HFF-Myc (cell line): Measurements from ENCODE around the gene PCOLCE2.

Source experiments
- DNase-seq: peaks from one replicate; pipeline ENCODE4 v3.0.0-alpha.2; 2011; ENCODE audit warnings: low read depth; ENCODE audit errors: extremely low read depth
- H3K4me3 ChIP-seq: replicated peaks from 2 replicates; pipeline ENCODE4 v1.5.1; 2011; ENCODE audit warnings: low read depth, mild to moderate bottlenecking, control low read depth, low read length
- TF ChIP-seq, protein P1 (sequence below): IDR thresholded peaks from 2 replicates; pipeline ENCODE4 v1.5.1; 2012; ENCODE audit warnings: mild to moderate bottlenecking, low read depth, low read length, control low read depth; ENCODE audit errors: missing control alignments

The PCOLCE2 gene

DNA sequence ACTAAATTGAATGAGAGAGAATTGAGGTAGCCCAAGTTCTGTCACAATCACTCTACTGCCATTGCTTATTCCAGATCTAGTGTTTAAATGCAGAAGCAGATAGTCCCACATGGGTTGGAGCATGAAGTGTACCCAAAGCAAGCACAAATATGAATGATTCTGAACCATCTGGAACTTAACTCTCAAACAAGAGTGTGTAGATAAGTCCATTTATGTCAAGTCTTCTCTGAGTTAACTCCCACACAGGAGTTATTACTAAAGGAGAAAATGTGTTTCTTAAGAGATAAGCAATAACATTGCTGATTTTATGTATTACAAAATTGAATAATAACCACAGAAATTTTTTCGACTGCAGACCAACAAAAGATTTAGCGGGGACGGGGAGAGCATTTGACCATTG is 41.0 kb upstream of the PCOLCE2 start:
- H3K4me3 ChIP-seq = no peak overlapping the region
- TF ChIP-seq, protein P1, sequence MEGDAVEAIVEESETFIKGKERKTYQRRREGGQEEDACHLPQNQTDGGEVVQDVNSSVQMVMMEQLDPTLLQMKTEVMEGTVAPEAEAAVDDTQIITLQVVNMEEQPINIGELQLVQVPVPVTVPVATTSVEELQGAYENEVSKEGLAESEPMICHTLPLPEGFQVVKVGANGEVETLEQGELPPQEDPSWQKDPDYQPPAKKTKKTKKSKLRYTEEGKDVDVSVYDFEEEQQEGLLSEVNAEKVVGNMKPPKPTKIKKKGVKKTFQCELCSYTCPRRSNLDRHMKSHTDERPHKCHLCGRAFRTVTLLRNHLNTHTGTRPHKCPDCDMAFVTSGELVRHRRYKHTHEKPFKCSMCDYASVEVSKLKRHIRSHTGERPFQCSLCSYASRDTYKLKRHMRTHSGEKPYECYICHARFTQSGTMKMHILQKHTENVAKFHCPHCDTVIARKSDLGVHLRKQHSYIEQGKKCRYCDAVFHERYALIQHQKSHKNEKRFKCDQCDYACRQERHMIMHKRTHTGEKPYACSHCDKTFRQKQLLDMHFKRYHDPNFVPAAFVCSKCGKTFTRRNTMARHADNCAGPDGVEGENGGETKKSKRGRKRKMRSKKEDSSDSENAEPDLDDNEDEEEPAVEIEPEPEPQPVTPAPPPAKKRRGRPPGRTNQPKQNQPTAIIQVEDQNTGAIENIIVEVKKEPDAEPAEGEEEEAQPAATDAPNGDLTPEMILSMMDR = no peak
- no peak for DNase-seq

DNA sequence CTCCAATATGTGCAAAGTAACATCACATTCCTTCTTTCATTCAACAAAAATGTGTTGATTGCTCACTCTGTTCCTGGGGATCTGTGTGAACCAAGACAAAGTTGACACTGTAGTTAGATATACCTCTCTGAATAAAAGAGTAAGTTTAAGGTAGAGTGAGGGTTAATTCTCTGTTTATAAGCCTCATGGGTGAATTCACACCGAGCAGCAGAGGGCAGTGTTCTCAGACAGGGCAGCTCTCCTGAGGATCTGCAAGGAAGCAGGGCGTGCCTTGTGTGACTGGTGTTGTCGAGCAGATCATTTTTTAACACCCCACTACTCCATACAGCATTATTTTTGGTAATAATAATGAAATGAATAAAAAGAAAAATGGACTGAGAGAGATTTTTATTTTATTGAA is 40.2 kb upstream of the PCOLCE2 start:
- peak; percentile 11 for DNase-seq
- no peak overlapping the region for H3K4me3 ChIP-seq
- TF ChIP-seq, protein P1 = peak; percentile 57

DNA sequence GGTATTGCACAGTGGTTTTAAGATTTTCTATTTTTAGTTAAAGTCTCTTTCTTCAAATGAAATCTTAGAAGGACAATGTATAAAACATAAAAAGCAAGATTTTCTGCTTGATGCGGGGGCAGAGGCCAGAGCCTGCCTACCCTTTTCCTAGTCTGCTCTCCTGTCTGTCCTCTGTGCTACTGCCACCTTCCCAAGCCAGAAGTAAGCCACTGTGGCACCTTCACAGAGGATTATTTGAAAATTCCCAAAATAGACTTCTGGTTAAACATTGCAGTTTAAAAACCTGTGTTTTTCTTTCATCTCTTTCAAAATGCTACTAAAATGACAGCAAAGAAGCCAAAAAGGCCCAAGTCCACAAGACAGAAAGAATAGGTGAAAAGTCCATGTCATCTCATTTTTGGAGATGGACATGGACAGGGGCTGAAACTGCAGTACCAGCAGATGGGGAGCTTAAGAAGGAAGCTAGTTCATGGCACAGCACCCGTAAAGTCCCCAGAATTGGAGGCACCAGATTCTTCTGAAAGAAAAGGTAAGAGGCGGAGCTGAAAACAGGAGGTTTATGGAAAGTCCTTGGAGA is 37.6 kb upstream of the PCOLCE2 start:
- TF ChIP-seq, protein P1 = no peak
- no peak for DNase-seq
- H3K4me3 ChIP-seq = no peak overlapping the region

DNA sequence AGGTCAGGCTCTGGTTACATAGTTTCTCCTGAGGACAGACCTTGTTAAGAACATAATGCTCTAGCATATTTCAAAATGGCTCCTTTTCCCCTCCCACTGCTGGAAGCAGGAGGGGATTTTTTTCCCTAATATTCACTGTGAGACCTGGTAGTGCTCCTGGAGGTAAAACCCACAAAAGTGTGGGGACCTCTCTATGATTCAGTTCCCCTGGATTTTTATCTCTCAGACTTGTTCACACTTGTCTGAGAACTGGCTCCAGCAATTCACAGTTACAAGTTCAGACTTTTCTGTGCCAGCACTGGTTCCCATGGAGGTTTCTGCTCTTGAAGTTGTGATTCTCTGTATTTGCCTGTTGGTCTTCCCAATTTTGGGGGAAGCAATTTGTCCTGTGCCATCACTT is 36.3 kb upstream of the PCOLCE2 start:
- no peak overlapping the region for H3K4me3 ChIP-seq
- no peak for DNase-seq
- TF ChIP-seq, protein P1 = no peak

DNA sequence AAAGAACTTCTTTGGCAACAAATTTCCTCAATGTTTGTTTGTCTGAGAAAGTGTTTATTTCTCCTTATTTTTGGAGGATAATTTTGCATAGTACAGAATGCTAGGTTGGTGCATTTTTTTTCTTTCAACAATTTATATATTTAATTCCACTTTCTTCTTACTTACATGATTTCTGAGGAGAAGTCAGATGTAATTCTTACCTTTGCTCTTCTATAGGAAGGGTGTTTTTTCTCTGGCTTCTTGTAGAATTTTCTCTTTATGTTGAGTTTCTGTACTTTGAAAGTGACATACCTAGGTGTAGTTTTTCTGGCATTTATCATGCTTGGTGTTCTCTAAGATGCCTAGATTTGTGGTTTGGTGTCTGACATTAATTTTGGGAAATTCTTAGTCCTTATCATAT is 34.8 kb upstream of the PCOLCE2 start:
- TF ChIP-seq, protein P1 = no peak

DNA sequence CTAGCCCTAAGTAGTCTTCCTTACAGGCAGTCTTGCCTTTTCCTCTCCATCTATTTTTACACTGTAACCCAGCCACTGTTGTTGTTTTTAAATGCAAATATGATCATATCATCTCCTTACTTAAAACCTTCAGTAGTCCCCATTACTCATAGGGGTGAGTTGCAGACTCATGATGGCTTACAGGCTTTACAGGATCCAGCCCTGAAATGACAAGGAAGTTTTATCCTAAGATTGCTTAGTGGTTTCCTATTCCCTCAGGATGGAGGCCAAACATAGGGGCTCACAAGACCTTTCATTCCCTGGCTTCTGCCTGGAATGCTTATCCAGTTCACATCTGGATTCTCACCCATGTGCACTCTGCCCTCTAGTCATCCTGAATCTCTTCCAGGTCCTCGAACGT is 27.7 kb upstream of the PCOLCE2 start:
- no peak for DNase-seq
- H3K4me3 ChIP-seq = no peak overlapping the region
- TF ChIP-seq, protein P1 = no peak

More for the DNA sequence above, 34.8 kb upstream of the PCOLCE2 start:
- no peak overlapping the region for H3K4me3 ChIP-seq
- no peak for DNase-seq

DNA sequence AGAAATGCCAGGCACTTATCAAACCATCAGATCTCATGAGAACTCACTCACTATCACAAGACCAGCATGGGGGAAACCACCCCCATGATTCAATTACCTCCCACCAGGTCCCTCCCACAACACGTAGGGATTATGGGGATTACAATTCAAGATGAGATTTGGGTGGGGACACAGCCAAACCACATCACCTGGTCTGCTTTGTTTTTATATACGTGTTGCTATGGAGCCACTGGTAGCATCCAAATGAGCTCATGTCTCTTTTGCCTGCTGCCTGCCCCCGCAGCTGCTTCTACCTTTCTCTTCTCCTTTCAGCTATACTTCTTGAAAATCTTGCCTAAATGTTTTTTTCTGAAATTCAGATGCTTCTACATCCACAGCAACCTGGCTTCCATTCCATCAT is 26.8 kb upstream of the PCOLCE2 start:
- TF ChIP-seq, protein P1 = no peak
- no peak overlapping the region for H3K4me3 ChIP-seq
- DNase-seq = no peak
